H1 (cell line): ENCODE measurements around the gene MGST2. TPM values are rescaled to one million over a fixed set of nuclear protein-coding genes. Genes with fewer than 3 reads are reported as not detected.

ENCODE experiments used
- CHD7 ChIP-seq: fragments of 300-600 bp; sonication (generic); IDR thresholded peaks from 2 replicates; pipeline ENCODE4 v1.7.1; 2012; ENCODE audit warnings: low read length, moderate library complexity, mild to moderate bottlenecking, inconsistent platforms; ENCODE audit not compliant: insufficient replicate concordance
- CREB1 ChIP-seq: IDR thresholded peaks from 2 replicates; pipeline ENCODE4 v1.6.1; 2012; ENCODE audit warnings: inconsistent platforms
- EGR1 ChIP-seq: IDR thresholded peaks from 2 replicates; pipeline ENCODE4 v1.6.1; 2011; ENCODE audit warnings: low read depth, low read length, borderline replicate concordance
- EP300 ChIP-seq, 2 experiments: IDR thresholded peaks; 1 replicate in 1 of 2; 2 replicates in 1 of 2; pipeline ENCODE4 v1.6.1; 2011 to 2012; ENCODE audit warnings: low read depth in 2 of 2, low read length in 2 of 2, mild to moderate bottlenecking in 2 of 2, borderline replicate concordance in 1 of 2, inconsistent platforms in 1 of 2, moderate library complexity in 1 of 2
- GTF2F1 ChIP-seq: IDR thresholded peaks from 2 replicates; pipeline ENCODE4 v1.6.1; 2012; ENCODE audit warnings: low read depth, low read length, improper control_type of control experiment, borderline replicate concordance
- MAFK ChIP-seq: IDR thresholded peaks from 2 replicates; pipeline ENCODE4 v1.6.1; 2012; ENCODE audit warnings: low read depth, mild to moderate bottlenecking, improper control_type of control experiment, low read length
- RNF2 ChIP-seq: fragments of 200-900, 300-1000 bp; sonication (generic); IDR thresholded peaks from 2 replicates; pipeline ENCODE4 v1.7.1; 2016; ENCODE audit warnings: borderline replicate concordance, low read depth, mild to moderate bottlenecking, antibody characterized with exemption, low read length; ENCODE audit not compliant: poor library complexity, severe bottlenecking; ENCODE audit errors: missing control alignments
- SIRT6 ChIP-seq: IDR thresholded peaks from one replicate; pipeline ENCODE4 v1.7.1; 2012; ENCODE audit warnings: low read length, inconsistent platforms
- SIX5 ChIP-seq: IDR thresholded peaks from 2 replicates; pipeline ENCODE4 v1.6.1; 2011; ENCODE audit warnings: mild to moderate bottlenecking, low read depth, low read length
- SP2 ChIP-seq: IDR thresholded peaks from 2 replicates; pipeline ENCODE4 v1.6.1; 2012; ENCODE audit warnings: mild to moderate bottlenecking, low read length, inconsistent platforms
- TAF1 ChIP-seq: IDR thresholded peaks from 2 replicates; pipeline ENCODE4 v1.6.1; 2011; ENCODE audit warnings: mild to moderate bottlenecking, low read depth, low read length
- TAF7 ChIP-seq: optimal IDR thresholded peaks from 2 replicates; pipeline ENCODE3; 2011; ENCODE audit warnings: low read depth, mild to moderate bottlenecking, inconsistent platforms, low read length, moderate library complexity, borderline replicate concordance
- polyA plus RNA-seq, 7 experiments: library from polyadenylated mRNA; depleted of rRNA in 3 of 7; stranded (reverse) in 5 of 7; unstranded in 2 of 7; fragments of >200 nt in 5 of 7; fragments of 200-250 nt in 2 of 7; gene quantifications; 1 replicate in 5 of 7; 2 replicates in 1 of 7; 4 replicates in 1 of 7; pipeline versions ENCODE4 v1.2.1 to v1.2.3, GENCODE V29; 2011 to 2013; ENCODE audit warnings: missing spikeins in 2 of 7, mixed read lengths in 2 of 7
- total RNA-seq: library from RNA; stranded (reverse); fragmentation: NEBNext Ultra II Directional; extraction: Animal tissue kit (Norgen Biotek cat#: 25700); gene quantifications from 2 replicates; pipeline ENCODE4 v1.2.1, GENCODE V29; 2021

MGST2 gene
- total and polyA plus RNA-seq, 2 of the 8 experiments (the other 6 are each of a cell fraction or from before 2014, with no cell fraction given), result 8.0 to 13.6 TPM

- no peak for TF ChIP-seq CHD7
- TF ChIP-seq GTF2F1, result no peak
- no peak for TF ChIP-seq EGR1
- no peak for TF ChIP-seq CREB1
- TF ChIP-seq SIRT6, result no peak
- no peak for TF ChIP-seq MAFK
- no peak for TF ChIP-seq RNF2
- no peak for TF ChIP-seq SIX5
- no peak for TF ChIP-seq TAF7
- no peak for TF ChIP-seq TAF1
- TF ChIP-seq SP2, result no peak
- no peak for TF ChIP-seq EP300 (IDR thresholded peaks at IDR 0.05; ENCODE audit: borderline replicate concordance in 1 of 2, low read depth in 2 of 2, low read length in 2 of 2)
These were observed 34.9 kb downstream of the MGST2 start (continued) for GRCh38 chr4:139700568-139700967.
